Epidermal melanocyte (primary cell): ENCODE results near the gene LRTM1.

Experiments
- DNase-seq: peaks from one replicate; pipeline ENCODE4 v3.0.0; 2011; ENCODE audit warnings: low spot score; ENCODE audit not compliant: insufficient read length

The LRTM1 gene

DNA sequence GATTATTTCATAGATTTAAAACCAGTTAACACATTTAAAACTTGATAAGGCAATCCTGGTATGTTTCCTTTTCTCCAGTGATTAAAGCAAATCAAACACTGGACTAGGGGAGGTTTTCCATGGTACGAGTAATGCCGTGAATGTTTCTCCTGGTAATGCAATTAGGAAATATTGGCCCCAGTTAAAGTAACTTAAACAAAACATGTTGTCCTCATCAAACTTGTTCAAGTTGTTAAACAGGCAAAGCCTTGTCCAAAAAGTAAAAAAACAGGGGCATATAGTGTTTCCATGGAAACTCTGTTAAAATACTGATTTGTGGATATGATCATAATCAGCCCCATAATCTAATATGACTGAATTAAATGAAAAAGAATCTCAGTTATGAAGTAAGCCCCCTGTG, 13.1 kb upstream of the LRTM1 start:
- DNase-seq = no peak

- no peak for DNase-seq
Measured at GRCh38 chr3:54939557-54940300, 11.9 kb upstream of the LRTM1 start.

DNA sequence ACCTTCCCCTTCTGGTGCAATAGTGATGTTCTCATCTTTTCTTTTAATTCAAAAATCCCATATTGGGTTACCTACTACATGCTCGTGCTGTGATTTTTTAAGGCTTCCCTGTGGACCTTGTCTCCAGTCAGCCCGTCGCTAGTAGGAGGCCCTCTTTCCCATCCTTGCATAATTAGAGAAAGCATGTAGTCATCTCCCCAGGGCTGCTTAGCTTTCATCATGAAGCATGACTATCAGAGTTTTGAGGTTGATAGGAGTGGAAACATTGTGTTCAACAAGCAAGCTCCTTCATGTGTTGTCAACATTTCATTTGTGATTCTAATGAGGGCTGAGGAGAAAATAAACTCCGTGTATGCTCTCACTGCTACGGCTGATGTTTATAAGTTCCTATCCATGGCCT, 8.7 kb upstream of the LRTM1 start:
- DNase-seq = no peak

DNA sequence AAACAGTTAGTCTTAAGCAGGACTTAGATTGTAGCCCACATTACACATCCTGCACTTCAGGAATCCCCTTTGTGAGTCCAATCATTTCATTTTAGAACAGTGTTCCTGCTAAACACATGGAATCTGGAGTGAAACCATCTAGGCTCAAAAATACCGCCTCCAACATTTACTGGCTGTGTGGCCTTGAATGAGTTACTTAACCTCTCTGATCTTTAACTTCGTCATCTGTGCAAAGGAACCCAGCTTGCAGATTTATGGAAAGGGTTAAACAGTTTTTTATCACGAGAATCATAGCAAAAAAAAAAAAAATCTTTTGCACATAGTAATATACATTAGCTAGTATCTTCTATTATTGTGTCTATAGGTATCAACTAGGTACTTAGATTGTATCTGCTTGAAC, 8.0 kb upstream of the LRTM1 start:
- no peak for DNase-seq

DNA sequence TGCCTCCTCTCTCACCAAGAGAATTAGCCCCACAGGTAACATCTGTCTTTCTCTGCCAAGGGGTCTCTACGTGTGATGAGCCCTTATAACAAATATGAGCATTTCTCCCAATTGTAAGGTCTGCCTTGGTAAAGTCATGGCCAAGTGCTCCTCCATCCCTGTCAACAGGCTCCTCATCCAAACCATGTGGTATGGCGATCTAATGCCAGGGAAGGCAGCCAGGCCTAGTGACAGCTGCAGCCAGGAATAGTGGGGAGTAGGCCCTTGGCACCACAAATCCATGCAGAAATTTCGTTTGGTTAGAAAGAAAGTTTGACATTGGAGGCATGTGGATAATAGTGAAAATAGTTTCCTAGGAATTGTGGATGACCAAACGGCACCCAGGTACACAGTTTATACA, 4.7 kb upstream of the LRTM1 start:
- no peak for DNase-seq

DNA sequence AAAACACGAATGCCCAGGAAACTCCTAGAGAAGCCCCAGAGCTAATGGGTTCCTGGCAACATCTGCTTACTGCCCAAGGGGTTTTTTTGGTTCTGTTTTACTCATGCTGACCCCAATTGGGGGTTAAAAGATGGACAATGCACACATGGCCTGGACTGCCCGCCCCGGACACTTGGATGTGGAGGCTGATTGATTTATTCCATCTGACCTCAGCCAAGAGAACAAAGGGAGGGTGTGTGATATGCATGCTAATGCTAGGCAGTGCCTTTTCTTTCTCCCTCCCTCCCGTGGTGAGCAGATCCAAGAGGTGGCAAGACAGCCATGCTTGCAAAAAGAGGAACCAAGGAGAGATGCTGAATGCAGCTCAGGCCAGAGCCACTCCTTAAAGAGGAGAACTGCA, 3.3 kb upstream of the LRTM1 start:
- no peak for DNase-seq

GRCh38 chr3:54918516-54918915, 9.3 kb downstream of the LRTM1 start:
- DNase-seq = no peak

DNA sequence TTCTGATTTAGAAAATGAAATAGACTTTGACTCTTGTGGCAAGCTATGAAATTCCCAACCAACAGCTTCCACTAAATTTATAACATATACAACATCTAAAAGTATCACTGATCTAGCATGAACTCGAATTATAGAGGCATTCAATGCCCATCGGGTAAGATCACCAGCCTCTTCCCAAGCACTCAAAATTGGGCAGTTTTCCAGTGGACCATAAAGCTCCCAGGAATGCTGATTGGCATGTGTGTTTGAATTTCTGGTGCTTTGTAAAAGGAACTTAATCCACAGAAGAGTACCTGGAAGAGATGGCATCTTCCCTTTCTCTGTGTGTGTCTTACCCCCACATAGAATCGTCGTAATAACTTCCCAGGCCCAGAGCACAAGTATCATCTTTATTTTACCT, 10.0 kb downstream of the LRTM1 start:
- no peak for DNase-seq

- no peak for DNase-seq
Measured at GRCh38 chr3:54917174-54917573, 10.7 kb downstream of the LRTM1 start.

DNA sequence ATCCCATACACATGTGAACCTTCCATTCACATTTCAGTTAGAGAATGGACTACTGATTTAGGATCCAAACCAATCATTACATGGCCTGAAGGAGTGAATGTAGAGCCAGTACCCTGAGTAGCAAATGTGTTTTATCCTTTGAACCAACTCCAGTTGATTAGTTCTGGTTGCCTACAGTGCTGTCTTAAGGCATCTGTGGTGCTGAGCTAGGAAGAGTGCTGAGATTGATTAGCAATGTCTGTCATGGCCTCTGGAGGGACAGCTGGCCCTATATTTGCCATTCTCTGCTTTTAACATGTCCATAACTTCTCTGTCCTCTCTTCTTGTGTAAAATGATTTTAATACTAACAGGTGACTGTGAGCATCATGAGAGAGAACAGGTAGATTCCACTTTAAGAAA, 11.1 kb downstream of the LRTM1 start:
- no peak for DNase-seq

DNA sequence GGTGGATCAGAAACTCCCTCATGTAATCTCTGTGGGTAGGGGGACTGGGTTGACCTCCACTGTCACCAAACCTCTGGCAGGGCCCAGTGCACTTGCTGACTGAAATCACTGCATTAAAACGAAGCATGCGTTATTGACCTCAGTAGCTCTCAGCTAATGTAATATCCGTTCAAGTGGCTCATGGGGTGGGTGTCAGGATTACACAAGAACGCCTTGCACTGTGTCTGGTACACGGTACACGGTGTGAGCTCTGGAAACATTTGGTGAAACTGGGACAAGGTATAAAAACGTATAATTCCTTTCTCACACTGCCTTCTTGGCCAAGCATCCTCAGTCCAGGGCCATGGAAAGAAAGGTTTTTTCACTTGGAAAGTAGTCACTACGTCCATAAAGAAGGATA, 11.9 kb downstream of the LRTM1 start:
- no peak for DNase-seq

DNA sequence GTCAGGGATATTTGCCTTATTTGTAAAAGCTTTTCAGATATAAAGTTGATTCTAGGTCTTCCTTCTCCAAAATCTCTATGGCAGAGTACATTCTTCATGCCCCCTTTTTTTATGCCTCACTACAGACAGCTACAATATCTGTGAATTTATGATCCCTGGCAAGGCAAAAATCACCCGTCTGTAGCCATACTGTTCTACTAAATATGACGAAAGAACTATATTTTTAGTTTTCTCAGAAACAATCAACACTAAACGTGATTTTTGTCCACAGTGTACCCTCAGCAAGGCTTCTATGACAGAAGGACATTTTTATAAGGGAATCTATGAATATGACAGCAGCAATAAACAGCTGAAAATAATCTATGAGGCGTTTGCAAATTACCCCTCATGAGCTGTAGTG, 12.7 kb downstream of the LRTM1 start:
- DNase-seq = no peak

GRCh38 chr3:54914180-54914579, 13.7 kb downstream of the LRTM1 start:
- DNase-seq = no peak

DNA sequence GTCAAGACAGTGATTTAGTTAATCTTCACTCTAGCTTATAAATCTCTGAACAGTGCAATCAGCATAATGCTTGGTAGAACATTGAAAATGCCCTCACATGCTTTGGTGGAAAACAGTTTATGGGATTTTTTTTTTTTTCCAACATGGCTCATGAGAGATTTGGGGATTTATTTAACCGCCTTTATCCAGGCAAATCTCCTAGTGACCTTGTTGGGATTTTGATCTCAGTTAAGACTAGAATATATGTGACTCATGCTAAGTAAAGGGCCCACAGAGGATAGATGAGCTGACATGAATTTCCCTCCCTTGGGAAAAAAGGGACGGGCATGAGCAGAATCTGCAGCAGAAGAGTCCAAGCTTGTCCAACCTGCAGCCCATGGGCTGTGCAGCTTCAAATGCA, 18.7 kb downstream of the LRTM1 start:
- no peak for DNase-seq

DNA sequence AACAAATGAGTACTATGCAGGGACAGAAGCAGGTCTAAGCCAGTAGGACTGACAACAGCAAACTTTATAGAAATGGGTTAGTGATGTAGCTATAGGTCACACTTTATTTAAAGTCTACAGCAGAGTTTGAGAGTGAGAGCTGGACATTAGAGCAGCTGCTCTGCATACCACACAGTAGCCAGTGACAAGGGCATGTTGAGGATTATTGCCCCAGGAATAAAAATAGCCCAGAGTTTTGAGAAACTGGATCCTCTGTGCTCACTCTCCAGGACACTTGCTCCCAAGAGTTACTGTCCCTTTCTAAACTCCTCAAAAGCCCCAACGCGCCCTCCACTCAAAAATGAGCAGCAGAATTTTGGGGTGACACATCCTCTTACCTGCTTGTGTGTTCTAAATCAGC, 21.1 kb downstream of the LRTM1 start:
- DNase-seq = no peak

- no peak for DNase-seq
Measured at GRCh38 chr3:54905920-54906319, 21.9 kb downstream of the LRTM1 start.

DNA sequence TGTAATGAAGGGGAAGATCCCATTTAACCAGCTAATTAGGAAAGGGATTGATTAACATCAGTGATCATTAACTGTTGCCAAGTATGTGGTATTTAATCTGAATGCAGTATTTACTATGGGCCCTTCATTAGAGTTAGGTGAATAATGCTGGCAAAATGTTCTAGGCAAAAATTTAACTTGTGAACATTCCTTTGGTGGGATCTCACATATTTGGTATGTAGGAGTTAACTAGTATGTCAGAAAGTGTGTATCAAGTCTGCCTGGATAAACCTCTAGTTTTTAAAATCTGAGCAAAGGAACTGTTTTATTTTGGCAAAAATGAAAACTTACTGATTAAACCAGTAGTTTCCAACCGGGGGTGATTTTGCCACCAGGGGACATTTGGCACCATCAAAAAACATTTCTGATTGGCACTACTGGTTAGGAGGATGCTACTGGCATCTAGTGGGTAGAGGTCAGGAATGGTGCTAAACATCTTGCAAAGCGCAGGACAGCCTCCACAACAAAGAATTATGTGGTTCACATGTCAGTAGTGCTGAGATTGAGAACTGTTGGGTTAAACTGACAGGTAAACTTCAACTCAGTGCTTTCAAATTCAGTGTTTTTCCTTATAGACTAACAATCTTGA, 22.5 kb downstream of the LRTM1 start:
- DNase-seq = no peak

DNA sequence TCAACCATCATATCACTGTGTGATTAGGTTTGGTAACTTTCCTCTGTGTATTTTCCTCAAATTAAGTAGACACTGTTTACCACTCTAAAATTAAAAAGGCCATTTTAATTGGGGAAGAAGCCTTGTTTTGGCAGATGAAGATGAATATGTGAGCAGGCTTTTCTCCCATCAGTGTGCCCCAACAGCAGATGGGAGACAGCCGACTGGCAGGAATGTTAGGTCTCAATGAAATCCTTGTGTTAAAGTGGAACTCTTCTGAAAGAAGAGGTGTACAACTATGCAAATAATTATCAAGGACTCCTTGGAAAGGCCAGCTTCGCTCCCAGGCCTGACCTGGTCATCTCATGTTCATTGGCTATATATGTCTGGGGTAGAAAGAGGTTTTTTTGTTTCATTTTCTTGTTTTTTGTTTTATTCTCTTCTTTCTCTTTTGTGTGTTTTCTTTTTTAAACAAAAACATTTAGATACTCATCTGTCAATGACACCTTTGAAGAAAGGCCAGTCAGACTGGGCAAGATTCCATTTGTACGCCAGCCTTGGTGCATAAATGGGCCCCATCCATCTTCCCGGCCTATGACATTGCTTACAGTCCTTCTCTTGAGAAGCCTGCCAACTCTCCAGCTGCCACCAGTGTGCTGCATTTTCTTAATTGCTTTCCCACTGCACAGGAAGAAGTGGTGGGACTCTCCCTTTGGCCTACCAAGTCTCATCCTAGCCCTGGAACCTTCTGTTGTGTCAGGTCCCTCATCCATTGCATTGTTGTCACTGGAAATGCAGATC, 25.8 kb downstream of the LRTM1 start:
- DNase-seq = no peak

DNA sequence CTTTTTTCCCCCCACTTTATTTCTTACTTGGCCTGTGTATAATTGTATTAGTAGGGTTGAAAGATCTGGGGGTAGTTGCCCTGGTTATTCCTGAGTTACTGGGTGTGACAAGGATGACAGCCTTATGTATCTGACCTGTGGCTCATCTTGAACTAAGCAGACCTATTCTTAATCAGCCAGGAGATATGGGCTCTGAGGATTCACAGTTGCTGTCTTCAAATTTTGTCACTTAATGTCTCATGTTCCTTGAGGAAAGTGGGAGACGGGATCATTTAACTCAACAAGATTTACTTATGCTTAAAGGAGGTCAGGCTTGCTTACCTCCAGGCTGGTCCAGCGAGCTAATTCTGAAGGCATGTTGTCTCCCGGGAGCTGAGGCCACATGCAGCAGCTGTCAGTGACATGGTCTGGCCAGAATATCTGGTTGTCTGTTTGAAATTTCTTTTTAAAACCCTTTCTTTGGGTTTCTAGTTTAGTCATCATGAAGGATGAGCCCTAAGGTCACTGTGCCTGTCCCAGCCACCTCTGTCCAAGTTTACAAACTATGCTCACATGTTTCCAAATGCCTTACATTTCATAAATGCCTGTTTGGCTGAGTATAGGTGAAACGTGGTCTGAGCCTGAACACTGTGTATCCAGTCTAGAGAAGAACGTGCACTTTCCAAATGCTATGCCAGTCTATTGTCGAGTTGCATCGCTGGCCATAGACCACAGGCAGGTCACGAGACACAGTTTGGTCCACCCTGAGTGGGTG, 26.8 kb downstream of the LRTM1 start:
- DNase-seq = peak; percentile 16

GRCh38 chr3:54899273-54899672, 28.6 kb downstream of the LRTM1 start:
- DNase-seq = no peak

GRCh38 chr3:54897028-54897711, 30.7 kb downstream of the LRTM1 start:
- no peak for DNase-seq
